HG02973 (cell line): ENCODE results near the gene SLC22A14.
"Not testable (repeated sequence)": the region's sequence is repeated elsewhere in the genome, so short reads cannot be mapped to it uniquely, and the experiment has no call there.

Source experiments
- ATAC-seq: cut with Tn5 transposase; IDR thresholded peaks from one replicate; pipeline ENCODE4 v1.9.1; 2021; ENCODE audit warnings: moderate library complexity; ENCODE audit not compliant: unreplicated experiment

The SLC22A14 gene

DNA sequence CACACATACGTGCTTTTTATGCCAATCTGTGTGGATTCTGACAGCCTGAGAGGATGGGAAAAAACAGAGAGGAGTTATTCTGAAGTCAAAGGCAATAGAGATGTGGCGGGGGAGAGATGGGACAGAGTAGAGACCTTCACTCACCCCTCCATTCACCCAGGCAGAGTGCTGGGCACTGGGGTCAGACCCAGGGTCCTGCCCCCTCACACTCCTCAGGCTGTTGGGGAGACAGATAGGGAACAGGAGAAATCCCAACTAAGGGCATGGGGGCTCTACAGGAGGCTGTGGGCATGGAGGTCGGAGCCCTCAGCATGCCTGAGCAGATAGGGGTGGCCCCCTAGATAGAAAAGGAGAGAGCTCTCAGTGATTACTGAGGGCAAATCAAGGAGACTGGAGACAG lies 30.3 kb downstream of the SLC22A14 start:
- no peak for ATAC-seq

- no peak for ATAC-seq
These were observed 31.2 kb downstream of the SLC22A14 start for GRCh38 chr3:38313263-38313662.

- no peak for ATAC-seq
These were observed 31.6 kb downstream of the SLC22A14 start for GRCh38 chr3:38313695-38314094.

GRCh38 chr3:38314112-38314763 lies 32.1 kb downstream of the SLC22A14 start:
- no peak for ATAC-seq

DNA sequence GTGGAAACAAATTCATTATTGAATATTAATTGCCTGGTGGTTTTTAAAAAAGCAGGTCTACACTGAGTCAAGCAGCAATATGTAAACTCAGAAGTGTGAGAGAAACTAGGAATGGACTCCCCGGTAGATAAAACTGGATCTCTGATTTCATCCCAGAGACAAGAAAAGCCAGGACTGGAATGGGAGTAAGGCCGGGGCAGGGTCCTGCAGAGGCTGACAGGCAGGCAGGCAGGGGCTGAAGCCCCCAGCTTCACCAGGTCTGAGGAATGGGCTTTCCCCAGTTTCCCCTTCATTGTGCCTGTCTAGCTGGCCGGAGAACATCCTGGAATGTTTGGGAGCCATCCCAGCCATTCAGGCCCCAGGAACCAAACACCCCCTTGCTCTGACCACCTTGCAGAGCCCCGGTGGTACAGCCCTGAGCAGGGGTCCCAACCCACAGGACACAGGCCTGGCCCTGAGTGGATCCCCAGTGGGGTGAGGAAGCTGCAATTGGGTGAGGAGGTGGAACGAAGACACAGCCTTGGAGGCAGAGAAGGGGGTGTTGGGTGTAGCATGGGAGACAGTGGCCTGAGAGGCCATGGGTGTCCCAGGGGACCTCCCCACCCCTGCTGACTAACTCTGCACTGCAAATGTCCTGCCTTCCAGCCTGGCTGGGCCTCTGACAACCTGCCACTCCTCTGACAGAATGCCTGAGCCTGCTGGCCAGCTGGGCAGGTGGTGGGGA lies 32.8 kb downstream of the SLC22A14 start:
- no peak for ATAC-seq

- ATAC-seq: no peak
These were observed 33.6 kb downstream of the SLC22A14 start for GRCh38 chr3:38315488-38316230.

DNA sequence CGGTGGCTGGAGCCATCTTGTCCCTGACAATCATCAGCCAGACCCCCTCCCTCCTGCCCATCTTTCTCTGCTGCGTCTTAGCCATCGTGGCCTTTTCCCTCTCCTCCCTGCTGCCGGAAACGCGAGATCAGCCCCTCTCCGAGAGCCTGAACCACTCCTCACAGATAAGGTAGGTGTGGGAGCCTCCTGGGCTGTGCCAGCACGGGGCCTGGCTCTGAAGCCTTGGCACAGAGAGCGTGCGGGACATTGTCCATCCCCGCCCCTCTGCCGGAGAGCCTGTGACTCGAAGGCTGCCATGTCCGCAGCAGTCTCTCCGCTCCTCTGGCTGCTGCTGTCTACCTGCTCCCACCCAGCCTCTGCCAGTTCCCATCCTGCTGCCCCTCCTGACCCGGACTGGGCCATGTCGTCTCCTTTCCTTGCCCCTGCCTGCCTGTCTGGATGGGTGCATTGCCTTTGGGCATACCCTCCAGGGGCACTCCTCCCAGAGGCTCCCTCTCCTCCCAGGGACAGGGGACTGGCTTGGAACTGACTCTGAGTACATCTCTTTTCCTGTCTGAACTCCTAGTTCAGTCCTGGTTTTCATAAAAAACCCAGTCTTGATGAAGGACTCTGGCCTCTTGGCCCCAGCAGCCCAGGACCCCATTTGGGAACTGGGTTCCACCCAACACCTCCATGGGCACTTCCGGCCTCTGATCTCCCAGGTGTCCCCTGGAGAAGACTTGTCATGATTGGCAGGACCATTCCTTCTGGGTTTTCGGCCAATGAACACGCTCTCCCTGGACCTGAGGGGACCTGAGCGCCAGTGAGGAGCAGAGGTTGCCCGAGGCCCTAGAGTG lies 34.5 kb downstream of the SLC22A14 start:
- no peak for ATAC-seq

- no peak for ATAC-seq
These were observed 35.2 kb downstream of the SLC22A14 start for GRCh38 chr3:38317192-38317759.

GRCh38 chr3:38318766-38319671 lies 36.9 kb downstream of the SLC22A14 start:
- ATAC-seq: no peak

DNA sequence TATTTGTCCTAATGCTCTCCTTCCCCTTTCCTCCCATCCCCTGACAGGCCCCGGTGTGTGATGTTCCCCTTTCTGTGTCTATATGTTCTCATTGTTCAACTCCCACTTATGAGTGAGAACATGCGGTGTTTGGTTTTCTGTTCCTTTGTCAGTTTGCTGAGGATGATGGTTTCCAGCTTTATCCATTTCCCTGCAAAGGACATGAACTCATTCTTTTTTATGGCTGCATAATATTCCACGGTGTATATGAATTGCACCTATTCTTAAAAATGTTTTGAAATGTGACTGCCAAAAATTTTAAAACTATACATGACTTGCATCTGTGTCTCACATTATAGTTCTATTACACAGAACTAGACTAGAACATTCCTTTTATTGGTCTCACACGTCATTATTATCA lies 38.5 kb downstream of the SLC22A14 start:
- ATAC-seq: not testable (repeated sequence)

DNA sequence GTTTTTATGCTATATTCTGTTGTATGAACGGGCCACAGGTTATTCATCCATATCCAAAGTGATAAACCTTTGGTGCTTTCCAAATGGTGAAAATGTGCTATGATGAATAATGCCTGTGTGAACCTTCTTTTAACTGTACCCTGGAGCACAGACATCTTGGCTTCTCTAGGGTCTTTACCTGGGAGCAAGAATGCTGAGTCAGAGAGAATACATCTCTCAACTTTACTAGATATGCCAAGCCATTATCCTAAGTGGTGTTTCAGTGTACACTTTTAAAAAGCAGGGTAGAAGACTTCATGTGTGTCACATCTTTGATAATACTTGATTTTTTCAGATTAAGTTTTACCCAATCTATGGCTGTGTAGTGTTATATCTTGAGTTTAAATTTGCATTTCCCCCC lies 41.0 kb downstream of the SLC22A14 start:
- ATAC-seq: no peak

DNA sequence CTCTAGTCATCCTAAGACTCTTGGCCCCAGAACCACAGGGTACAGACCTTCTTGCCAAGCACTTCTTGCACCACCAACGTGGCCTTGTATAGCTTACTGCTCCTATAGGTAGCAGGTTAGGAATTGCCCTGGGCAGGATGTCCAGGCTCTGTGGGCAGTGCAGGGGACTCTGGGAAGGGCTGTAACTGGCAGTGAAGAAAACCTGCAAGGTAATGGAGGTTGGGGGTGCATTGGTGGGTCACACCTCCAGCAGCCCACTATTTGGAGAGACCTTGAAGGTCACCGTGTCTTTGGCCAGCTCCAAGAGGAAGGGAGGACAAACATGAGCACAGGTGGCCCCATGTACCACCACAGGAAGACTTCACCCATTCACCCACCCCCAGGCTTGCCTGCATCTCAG lies 43.2 kb downstream of the SLC22A14 start:
- no peak for ATAC-seq

- no peak for ATAC-seq
These were observed 45.4 kb downstream of the SLC22A14 start for GRCh38 chr3:38327335-38328009.

GRCh38 chr3:38331257-38332022 lies 49.3 kb downstream of the SLC22A14 start:
- no peak for ATAC-seq

DNA sequence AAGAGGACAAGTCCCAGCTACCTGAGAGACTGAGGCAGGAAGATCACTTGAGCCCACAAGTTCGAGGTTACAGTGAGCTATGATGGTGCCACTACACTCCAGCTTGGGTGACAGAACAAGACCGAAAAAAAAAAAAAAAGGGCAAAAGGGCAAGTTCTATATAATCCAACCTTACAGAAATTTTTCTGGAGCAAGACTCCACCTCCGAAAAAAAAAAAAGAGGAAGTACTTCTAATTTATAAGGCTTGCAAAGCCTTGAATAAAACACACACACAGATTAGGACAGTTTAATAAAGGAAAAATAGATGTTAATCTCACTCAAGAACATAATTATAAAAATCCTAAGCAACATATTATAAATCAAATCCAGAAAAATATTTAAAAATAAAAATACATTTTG lies 50.1 kb downstream of the SLC22A14 start:
- no peak for ATAC-seq

DNA sequence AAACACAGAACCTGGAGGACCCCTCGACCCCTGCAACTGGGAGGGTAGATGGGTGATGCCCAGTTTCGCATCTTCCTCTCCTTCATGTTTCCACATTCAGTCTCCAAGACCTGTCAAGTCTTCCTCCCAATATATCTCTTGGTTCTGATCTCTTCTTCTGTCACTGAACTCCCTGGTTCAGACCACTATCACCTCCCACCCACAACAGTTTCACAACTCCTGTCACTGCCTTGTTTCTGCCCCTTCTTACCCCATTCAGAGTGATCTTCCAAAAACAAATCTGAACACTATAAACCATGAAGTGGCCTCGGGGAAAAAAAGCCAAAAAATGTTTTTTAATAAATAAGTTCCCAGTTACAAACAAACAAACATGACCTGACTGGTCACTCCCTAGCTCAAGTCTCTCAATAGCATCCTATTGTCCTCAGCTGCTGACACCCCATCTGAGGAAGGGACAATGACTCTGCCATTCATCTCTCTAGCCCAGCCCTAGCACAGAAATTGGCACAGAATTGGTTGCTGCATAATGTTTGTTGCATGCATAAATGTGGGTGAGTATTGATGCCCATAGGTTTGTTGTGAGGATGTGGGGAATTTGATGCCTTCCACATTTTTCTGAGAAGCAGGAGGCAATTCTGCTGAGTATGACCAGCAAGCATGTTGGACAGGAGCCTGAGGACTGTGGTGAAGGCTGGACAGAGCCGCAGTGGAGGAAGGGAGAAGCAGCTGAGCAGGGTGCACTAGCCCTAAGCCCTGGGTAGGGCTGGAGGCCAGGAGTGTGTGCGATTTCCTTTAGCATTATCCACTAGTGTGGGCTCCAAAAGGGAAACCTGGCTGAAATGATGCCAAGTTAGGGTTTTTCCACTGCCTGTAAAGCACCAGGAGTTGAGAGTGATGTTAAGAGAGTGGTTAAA lies 52.3 kb downstream of the SLC22A14 start:
- no peak for ATAC-seq

- ATAC-seq: no peak
These were observed 53.2 kb downstream of the SLC22A14 start for GRCh38 chr3:38335263-38335662.
